Measurements from ENCODE around the gene UBE2F. TPM values are rescaled to one million over a fixed set of nuclear protein-coding genes. Genes with fewer than 3 reads are reported as not detected.

UBE2F gene
- polyA plus RNA-seq, 3 donors: 51.1 to 120 (median 117) TPM

DNA sequence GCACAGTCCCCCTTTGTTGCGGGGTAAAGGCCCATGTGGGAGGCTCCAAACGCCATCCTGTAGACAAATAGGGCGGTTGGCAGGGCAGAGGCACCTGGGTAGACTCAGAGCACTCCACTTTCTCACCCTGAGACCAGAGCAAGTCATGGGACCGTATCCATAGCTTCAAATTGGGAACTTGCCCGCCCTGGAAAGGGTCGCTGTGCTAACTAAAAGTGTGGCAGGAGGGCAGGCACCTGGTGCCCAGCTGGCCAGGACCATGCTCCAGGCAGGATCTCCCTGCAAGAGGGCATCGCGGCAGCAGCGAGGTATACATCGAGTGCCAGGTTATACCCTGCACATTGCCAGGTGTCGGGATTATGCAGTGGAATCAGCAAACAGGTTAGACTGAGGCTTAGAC lies 73.2 kb downstream of the UBE2F start:
- Histone ChIP-seq H3K79me2 (ENCODE audit: insufficient read depth, low read length) (no peaks in the 10 kb centered on the region), H4K20me1 (ENCODE audit: insufficient read depth, low read length) (no peaks in the 10 kb centered on the region), H3K4me3 (replicated peaks in 1 of 3; ENCODE audit: low read depth in 2 of 3, low read length in 3 of 3) (no peak overlapping the region), H3K9me3 (replicated peaks in 1 of 2; ENCODE audit: control insufficient read depth in 1 of 2, insufficient read depth in 1 of 2, low read length in 2 of 2) (no peaks in the 10 kb centered on the region), H3K27me3 (ENCODE audit: control insufficient read depth in 2 of 2, insufficient read depth in 2 of 2, low read length in 2 of 2) (no peaks in the 10 kb centered on the region), H3K36me3 (replicated peaks in 1 of 2; ENCODE audit: control insufficient read depth in 1 of 2, insufficient read depth in 2 of 2, low read length in 2 of 2) (peaks cover 92% of the 10 kb centered on the region in 2 donors), H3K27ac (ENCODE audit: low read depth in 1 of 2, low read length in 2 of 2) (no peak overlapping the region), H3K4me2 (replicated peaks; ENCODE audit: extremely low read depth, low read length, poor library complexity, severe bottlenecking) (no peak overlapping the region), H3K9ac (ENCODE audit: insufficient read depth, low read length, poor library complexity, severe bottlenecking) (no peak overlapping the region), H2AFZ (ENCODE audit: insufficient read depth, low read depth, low read length, poor library complexity, severe bottlenecking) (no peak overlapping the region), H3K4me1 (ENCODE audit: control insufficient read depth in 1 of 2, insufficient read depth in 2 of 2, low read length in 2 of 2) (no peaks in the 10 kb centered on the region)
- TF ChIP-seq, protein P1, sequence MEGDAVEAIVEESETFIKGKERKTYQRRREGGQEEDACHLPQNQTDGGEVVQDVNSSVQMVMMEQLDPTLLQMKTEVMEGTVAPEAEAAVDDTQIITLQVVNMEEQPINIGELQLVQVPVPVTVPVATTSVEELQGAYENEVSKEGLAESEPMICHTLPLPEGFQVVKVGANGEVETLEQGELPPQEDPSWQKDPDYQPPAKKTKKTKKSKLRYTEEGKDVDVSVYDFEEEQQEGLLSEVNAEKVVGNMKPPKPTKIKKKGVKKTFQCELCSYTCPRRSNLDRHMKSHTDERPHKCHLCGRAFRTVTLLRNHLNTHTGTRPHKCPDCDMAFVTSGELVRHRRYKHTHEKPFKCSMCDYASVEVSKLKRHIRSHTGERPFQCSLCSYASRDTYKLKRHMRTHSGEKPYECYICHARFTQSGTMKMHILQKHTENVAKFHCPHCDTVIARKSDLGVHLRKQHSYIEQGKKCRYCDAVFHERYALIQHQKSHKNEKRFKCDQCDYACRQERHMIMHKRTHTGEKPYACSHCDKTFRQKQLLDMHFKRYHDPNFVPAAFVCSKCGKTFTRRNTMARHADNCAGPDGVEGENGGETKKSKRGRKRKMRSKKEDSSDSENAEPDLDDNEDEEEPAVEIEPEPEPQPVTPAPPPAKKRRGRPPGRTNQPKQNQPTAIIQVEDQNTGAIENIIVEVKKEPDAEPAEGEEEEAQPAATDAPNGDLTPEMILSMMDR (IDR thresholded peaks at IDR 0.05): no peak
- DNase-seq: no peak
- no peak overlapping the region for H3K27ac Mint-ChIP-seq
- H3K27me3 Mint-ChIP-seq (ENCODE audit: low read depth in 3 of 3): no peaks in the 10 kb centered on the region
- intact Hi-C loops (cut with micrococcal nuclease): no loop called here
- no peaks in the 10 kb centered on the region for H3K4me1 Mint-ChIP-seq
- 97% methylated on average over 11 of the region's 11 CpGs for WGBS (ENCODE audit: insufficient coverage)
- peaks cover 87 to 97% of the 10 kb centered on the region in 2 donors for H3K36me3 Mint-ChIP-seq
- H3K9me3 Mint-ChIP-seq: peaks cover 0 to 2% (median 0%) of the 10 kb centered on the region in 7 donors
- H3K4me3 Mint-ChIP-seq: no peak overlapping the region

DNA sequence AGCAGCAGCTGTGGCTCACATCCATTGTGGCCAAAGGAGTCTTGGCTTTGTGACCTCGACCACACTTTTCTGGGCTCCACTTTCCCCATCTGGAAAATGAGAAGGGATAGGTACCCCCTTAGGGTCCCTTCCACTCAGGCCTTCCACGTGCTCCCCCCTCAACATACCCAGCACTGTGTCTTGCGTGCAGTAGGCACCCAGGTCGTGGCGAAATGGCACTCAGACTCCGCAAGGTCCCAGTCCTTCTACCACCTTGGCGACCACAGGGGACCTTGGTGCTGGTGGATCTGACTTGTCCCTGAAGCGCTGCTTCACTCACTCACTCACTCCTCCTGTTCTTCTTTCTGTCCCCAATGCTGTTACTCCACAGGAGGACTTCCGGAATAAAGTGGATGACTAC lies 74.1 kb downstream of the UBE2F start:
- no peak for DNase-seq
- no peak overlapping the region for H3K4me3 Mint-ChIP-seq
- no peaks in the 10 kb centered on the region for H3K79me2 ChIP-seq (ENCODE audit: insufficient read depth, low read length)
- no peak overlapping the region for H3K4me2 ChIP-seq (replicated peaks; ENCODE audit: extremely low read depth, low read length, poor library complexity, severe bottlenecking)
- TF ChIP-seq, protein P1 (IDR thresholded peaks at IDR 0.05): no peak
- H3K4me1 Mint-ChIP-seq: no peaks in the 10 kb centered on the region
- H3K27ac ChIP-seq (ENCODE audit: low read depth in 1 of 2, low read length in 2 of 2): no peak overlapping the region
- H3K4me1 ChIP-seq (ENCODE audit: control insufficient read depth in 1 of 2, insufficient read depth in 2 of 2, low read length in 2 of 2): no peaks in the 10 kb centered on the region
- H3K27ac Mint-ChIP-seq: peak overlapping the region in 2 of 7 donors; percentile 6 to 34
- H4K20me1 ChIP-seq (ENCODE audit: insufficient read depth, low read length): no peaks in the 10 kb centered on the region
- WGBS (ENCODE audit: insufficient coverage): 98% methylated on average over 7 of the region's 9 CpGs
- H2AFZ ChIP-seq (ENCODE audit: insufficient read depth, low read depth, low read length, poor library complexity, severe bottlenecking): no peak overlapping the region
- H3K36me3 ChIP-seq (replicated peaks in 1 of 2; ENCODE audit: control insufficient read depth in 1 of 2, insufficient read depth in 2 of 2, low read length in 2 of 2): peaks cover 82 to 92% of the 10 kb centered on the region in 2 donors
- H3K4me3 ChIP-seq (replicated peaks in 1 of 3; ENCODE audit: low read depth in 2 of 3, low read length in 3 of 3): no peak overlapping the region
- no peak overlapping the region for H3K9ac ChIP-seq (ENCODE audit: insufficient read depth, low read length, poor library complexity, severe bottlenecking)
- no peaks in the 10 kb centered on the region for H3K27me3 ChIP-seq (ENCODE audit: control insufficient read depth in 2 of 2, insufficient read depth in 2 of 2, low read length in 2 of 2)
- H3K27me3 Mint-ChIP-seq (ENCODE audit: low read depth in 3 of 3): no peaks in the 10 kb centered on the region
- H3K9me3 ChIP-seq (replicated peaks in 1 of 2; ENCODE audit: control insufficient read depth in 1 of 2, insufficient read depth in 1 of 2, low read length in 2 of 2): no peaks in the 10 kb centered on the region
- intact Hi-C loops (cut with micrococcal nuclease): no loop called here
- peaks cover 84 to 97% of the 10 kb centered on the region in 2 donors for H3K36me3 Mint-ChIP-seq
- H3K9me3 Mint-ChIP-seq: peaks cover 0 to 2% (median 0%) of the 10 kb centered on the region in 7 donors
